Heart right ventricle (tissue), 16 donors: ENCODE results near the gene PGBD5. TPM values are rescaled to one million over a fixed set of nuclear protein-coding genes. Genes with fewer than 3 reads are reported as not detected.
A peak's percentile ranks its signal among the peaks of the same experiment; 100 is the strongest.

ENCODE experiments used
- ATAC-seq, 8 donors: fragments of 200-7000 bp; cut with Tn5 transposase; one replicate each; pipeline ENCODE4 v1.9.1; 2020; ENCODE audit warnings: mild to moderate bottlenecking in 8 of 8, moderate library complexity in 8 of 8, moderate number of reproducible peaks in 1 of 8
- DNase-seq, 2 donors: peaks; one replicate each; pipeline ENCODE4 v3.0.0-alpha.2; 2020
- H3K27ac ChIP-seq, 10 donors: fragments of 200-600 bp; sonication (generic) in 2 of 10; one replicate each; pipeline versions ENCODE4 v1.5.0 to v1.8.0; 2020 to 2022; ENCODE audit warnings: mild to moderate bottlenecking in 3 of 10
- H3K27me3 ChIP-seq, 7 donors: fragments of 200-600 bp; one replicate each; pipeline ENCODE4 v1.8.0; 2021 to 2022; ENCODE audit warnings: mild to moderate bottlenecking in 2 of 7
- H3K36me3 ChIP-seq, 9 donors: fragments of 200-600 bp; sonication (generic) in 1 of 9; one replicate each; pipeline versions ENCODE4 v1.5.0 to v1.8.0; 2020 to 2022; ENCODE audit warnings: mild to moderate bottlenecking in 2 of 9
- H3K4me1 ChIP-seq, 9 donors: fragments of 200-600 bp; sonication (generic) in 1 of 9; one replicate each; pipeline versions ENCODE4 v1.5.0 to v1.8.0; 2020 to 2022; ENCODE audit warnings: mild to moderate bottlenecking in 4 of 9
- H3K4me3 ChIP-seq, 10 donors: fragments of 200-600 bp; sonication (generic) in 2 of 10; one replicate each; pipeline versions ENCODE4 v1.5.0 to v1.8.0; 2020 to 2022; ENCODE audit warnings: mild to moderate bottlenecking in 7 of 10, moderate library complexity in 2 of 10
- H3K9me3 ChIP-seq, 11 donors: fragments of 200-600 bp in 10 of 11; sonication (generic) in 2 of 11; one replicate each; pipeline versions ENCODE4 v1.5.0 to v1.8.0; 2013 to 2022; ENCODE audit warnings: mild to moderate bottlenecking in 2 of 11, control low read depth in 1 of 11, moderate library complexity in 1 of 11
- CTCF ChIP-seq, 9 donors: fragments of 200-600 bp; sonication (generic) in 2 of 9; IDR thresholded peaks; one replicate each; pipeline versions ENCODE4 v1.5.0 to v1.8.0; 2021 to 2022; ENCODE audit warnings: antibody characterized with exemption in 9 of 9, mild to moderate bottlenecking in 5 of 9, moderate library complexity in 1 of 9
- WGBS, 2 donors: extraction: QIAGEN DNeasy Blood & Tissue Kit; methylation state at CpG; one replicate each; pipeline ENCODE4 v1.1.7; 2013; ENCODE audit warnings: inconsistent platforms in 1 of 2; 5-methylcytosine and 5-hydroxymethylcytosine counted together
- intact Hi-C, 10 donors: fragments of 100-400 bp; cut with DNase I; formaldehyde crosslinking; loops; one replicate each; pipeline versions ENCODE4 v1.11.1 to v1.14.2; 2022
- polyA plus RNA-seq, 2 donors: library from polyadenylated mRNA; stranded (reverse); fragments of 200-250 nt; gene quantifications; one replicate each; pipeline ENCODE4 v1.2.3, GENCODE V29; 2013
- total RNA-seq, 10 donors: library from RNA; stranded (reverse); fragmentation: NEBNext Ultra II Directional in 3 of 10; extraction: Animal tissue kit (Norgen Biotek cat#: 25700) in 3 of 10; gene quantifications; one replicate each; pipeline versions ENCODE4 v1.2.1 to v1.2.4, GENCODE V29; 2021 to 2023
- donor health status: Arrhythmogenic right ventricular cardiomyopathy.
- donor health status: ischemic (EF 13 %, LVEDD 7.1; RV severe dilation, severe dysfunction).
- donor health status: healthy with polysubstance abuse.
- donor health status: DM: no; HTN: yes; CAD: no.
- donor health status: DM: no; HTN: no; CAD: no.
- donor health status: ischemic (EF 25% LVEDD 6.9; RV normal size, moderate dysfunction).
- donor health status: ischemic (EF 25% LVEDD 5.7; RV mildly dilated, moderate dysfunction).
- donor health status: healthy.
- donor health status: DM: yes; HTN: yes; CAD: no.
- donor health status: Ischemic cardiomyopathy.
- donor health status: ischemic (EF 35%, LVEDD 5.7; RV mildly dilated, moderate dysfunction).
- donor health status: nonischemic (EF 11% LVEDD 7.7; RV severe dilation, severe dysfunction).
- donor health status: DM: yes; HTN: yes; CAD: no.
- donor health status: PGD.
- donor health status: ischemic (EF 29% LVEDD 5.4; RV normal size, mild dysfunction).
- donor health status: nonischemic (EF 23%, LVEDD 6.1; RV moderate dilation, normal function).

PGBD5 gene
- total and polyA plus RNA-seq, 12 donors, result 0.52 to 11.4 (median 7.9) TPM

GRCh38 chr1:230308039-230308438 is 118.1 kb downstream of the PGBD5 start:
- Histone ChIP-seq H3K4me3 (no peak overlapping the region), H3K27me3 (peaks cover 0 to 12% (median 0%) of the 10 kb centered on the region in 7 donors), H3K27ac (no peak overlapping the region), H3K4me1 (peaks cover 0 to 30% (median 9%) of the 10 kb centered on the region in 9 donors), H3K36me3 (no peaks in the 10 kb centered on the region), H3K9me3 (no peaks in the 10 kb centered on the region)
- no peak for TF ChIP-seq CTCF (IDR thresholded peaks at IDR 0.05)
- WGBS, 2 donors, result 61 to 67% methylated on average over 8 of the region's 8 CpGs
- intact Hi-C loops, result loop anchor here in 3 of 10 donors (10.0 kb wide), 3 partner anchors 93 to 753 kb away; partner anchors contain the start of gene ABCB10 (in 1 of the 3)
- ATAC-seq (peak; percentile 40 to 87 (median 71)), DNase-seq (peak; percentile 74)

GRCh38 chr1:230307213-230307612 is 118.9 kb downstream of the PGBD5 start:
- 43 to 44% methylated on average over 4 of the region's 4 CpGs for WGBS, 2 donors
- intact Hi-C loops, result loop anchor here in 3 of 10 donors (10.0 kb wide), 3 partner anchors 92 to 752 kb away; partner anchors contain the start of gene ABCB10 (in 1 of the 3)
- peaks cover 0 to 8% (median 0%) of the 10 kb centered on the region in 7 donors for H3K27me3 ChIP-seq
- H3K9me3 ChIP-seq, result no peaks in the 10 kb centered on the region
- ATAC-seq (no peak), DNase-seq (no peak)
- H3K27ac ChIP-seq, result no peak overlapping the region
- H3K36me3 ChIP-seq, result no peaks in the 10 kb centered on the region
- H3K4me3 ChIP-seq, result no peak overlapping the region
- TF ChIP-seq CTCF (IDR thresholded peaks at IDR 0.05), result no peak
- H3K4me1 ChIP-seq, result peaks cover 0 to 30% (median 9%) of the 10 kb centered on the region in 9 donors

- intact Hi-C loops, result loop anchor here in 3 of 10 donors (10.0 kb wide), 3 partner anchors 91 to 751 kb away; partner anchors contain the start of gene ABCB10 (in 1 of the 3)
- WGBS, 2 donors, result 84 to 85% methylated on average over 4 of the region's 4 CpGs
- Histone ChIP-seq H3K27me3 (peaks cover 0 to 4% (median 0%) of the 10 kb centered on the region in 7 donors), H3K9me3 (no peaks in the 10 kb centered on the region), H3K4me3 (no peak overlapping the region), H3K36me3 (no peaks in the 10 kb centered on the region), H3K27ac (no peak overlapping the region), H3K4me1 (peaks cover 0 to 30% (median 9%) of the 10 kb centered on the region in 9 donors)
- no peak for DNase-seq
- ATAC-seq, result no peak
- TF ChIP-seq CTCF (IDR thresholded peaks at IDR 0.05), result no peak
Measured at GRCh38 chr1:230306169-230306568, 120.0 kb downstream of the PGBD5 start.

- H3K27ac ChIP-seq, result no peak overlapping the region
- no peaks in the 10 kb centered on the region for H3K9me3 ChIP-seq
- H3K27me3 ChIP-seq, result peaks cover 0 to 10% (median 0%) of the 10 kb centered on the region in 7 donors
- TF ChIP-seq CTCF (IDR thresholded peaks at IDR 0.05), result no peak
- intact Hi-C loops, result loop anchor here in 3 of 10 donors (10.0 kb wide), 3 partner anchors 89 to 749 kb away; partner anchors contain the start of gene ABCB10 (in 1 of the 3)
- no peak for DNase-seq
- no peaks in the 10 kb centered on the region for H3K36me3 ChIP-seq
- WGBS, 2 donors, result 20 to 28% methylated on average over 6 of the region's 6 CpGs
- peaks cover 0 to 26% (median 9%) of the 10 kb centered on the region in 9 donors for H3K4me1 ChIP-seq
- peak in 4 of 8 donors; percentile 27 to 38 (median 32) for ATAC-seq
- no peak overlapping the region for H3K4me3 ChIP-seq
Measured at GRCh38 chr1:230303822-230304221, 122.3 kb downstream of the PGBD5 start.
